ENCODE results near the gene LBX1. TPM values are rescaled to one million over a fixed set of nuclear protein-coding genes. Genes with fewer than 3 reads are reported as not detected.

Gene LBX1
- total RNA-seq, 2 donors from 2014 or later = not detected

GRCh38 chr10:101227429-101228152, 1.7 kb downstream of the LBX1 start:
- DNase-seq (ENCODE audit: low spot score) = no peak
- intact Hi-C loops (cut with DNase I) = no loop called here

- intact Hi-C loops (cut with DNase I) = no loop called here
- no peak for DNase-seq (ENCODE audit: low spot score)
Measured at GRCh38 chr10:101226491-101227428, 2.5 kb downstream of the LBX1 start.

GRCh38 chr10:101225846-101226421, 3.3 kb downstream of the LBX1 start:
- intact Hi-C loops (cut with DNase I) = no loop called here

GRCh38 chr10:101224910-101225823, 4.1 kb downstream of the LBX1 start:
- DNase-seq (ENCODE audit: low spot score) = no peak
- intact Hi-C loops (cut with DNase I) = no loop called here

More at GRCh38 chr10:101225846-101226421, 3.3 kb downstream of the LBX1 start:
- no peak for DNase-seq (ENCODE audit: low spot score)

- intact Hi-C loops (cut with DNase I) = no loop called here
- no peak for DNase-seq (ENCODE audit: low spot score)
Measured at GRCh38 chr10:101224060-101224909, 5.0 kb downstream of the LBX1 start.

GRCh38 chr10:101223274-101224059, 5.8 kb downstream of the LBX1 start:
- DNase-seq (ENCODE audit: low spot score) = no peak
- intact Hi-C loops (cut with DNase I) = no loop called here

- DNase-seq (ENCODE audit: low spot score) = no peak
- intact Hi-C loops (cut with DNase I) = no loop called here
Measured at GRCh38 chr10:101222683-101223273, 6.5 kb downstream of the LBX1 start.

GRCh38 chr10:101221963-101222531, 7.2 kb downstream of the LBX1 start:
- intact Hi-C loops (cut with DNase I) = no loop called here
- no peak for DNase-seq (ENCODE audit: low spot score)

GRCh38 chr10:101221549-101221948, 7.7 kb downstream of the LBX1 start:
- no peak for DNase-seq (ENCODE audit: low spot score)
- intact Hi-C loops (cut with DNase I) = no loop called here

- no peak for DNase-seq (ENCODE audit: low spot score)
- intact Hi-C loops (cut with DNase I) = no loop called here
Measured at GRCh38 chr10:101219946-101220451, 9.3 kb downstream of the LBX1 start.

GRCh38 chr10:101219139-101219945, 9.9 kb downstream of the LBX1 start:
- DNase-seq (ENCODE audit: low spot score) = no peak
- intact Hi-C loops (cut with DNase I) = no loop called here

- intact Hi-C loops (cut with DNase I) = no loop called here
Measured at GRCh38 chr10:101218351-101219138, 10.7 kb downstream of the LBX1 start.

GRCh38 chr10:101217450-101218281, 11.6 kb downstream of the LBX1 start:
- DNase-seq (ENCODE audit: low spot score) = no peak
- intact Hi-C loops (cut with DNase I) = no loop called here

More at GRCh38 chr10:101218351-101219138, 10.7 kb downstream of the LBX1 start:
- DNase-seq (ENCODE audit: low spot score) = no peak

- intact Hi-C loops (cut with DNase I) = no loop called here
- DNase-seq (ENCODE audit: low spot score) = no peak
Measured at GRCh38 chr10:101217044-101217425, 12.2 kb downstream of the LBX1 start.
